Measurements from ENCODE around the gene IP6K1.

- TF ChIP-seq PATZ1 (tag by site-specific recombination; IDR thresholded peaks at IDR 0.05) (no peak), GLI4 (tag by site-specific recombination; IDR thresholded peaks at IDR 0.05) (no peak), ZNF626 (tag by site-specific recombination; IDR thresholded peaks at IDR 0.05) (no peak), CTCF (tag by site-specific recombination; IDR thresholded peaks at IDR 0.05) (no peak), ZNF776 (tag by site-specific recombination; IDR thresholded peaks at IDR 0.05; ENCODE audit: borderline replicate concordance) (no peak), PRDM10 (tag by site-specific recombination; IDR thresholded peaks at IDR 0.05) (no peak), ZNF768 (tag by site-specific recombination; IDR thresholded peaks at IDR 0.05) (no peak), ZNF280D (tag by site-specific recombination; IDR thresholded peaks at IDR 0.05) (no peak), BCL11A (tag by site-specific recombination; IDR thresholded peaks at IDR 0.05; ENCODE audit: low read depth) (no peak)
Measured at GRCh38 chr3:49717959-49718857, 68.1 kb downstream of the IP6K1 start.
